Right renal pelvis (tissue), 4 donors: ENCODE data around the gene FAM120A. TPM values are rescaled to one million over a fixed set of nuclear protein-coding genes. Genes with fewer than 3 reads are reported as not detected.
"Not testable (repeated sequence)": the region's sequence is repeated elsewhere in the genome, so short reads cannot be mapped to it uniquely, and the experiment has no call there.

Experiments
- DNase-seq, 4 donors: peaks; one replicate each; pipeline ENCODE4 v3.0.0-alpha.2; 2013; ENCODE audit warnings: low read depth in 4 of 4, low spot score in 3 of 4, missing footprints in 1 of 4
- polyA plus RNA-seq, 4 donors: library from polyadenylated mRNA; unstranded; fragments of 120-200 nt; gene quantifications; one replicate each; pipeline ENCODE4 v1.2.1, GENCODE V29; 2013; ENCODE audit not compliant: insufficient read length in 4 of 4

The FAM120A gene
- 10 to 100 TPM; 76.2 to 85.7 (median 79.5) TPM for polyA plus RNA-seq

- DNase-seq = peak in 3 of 4 donors; percentile 53 to 71 (median 61)
These were observed at the start of gene FAM120A for GRCh38 chr9:93450945-93451815. Gene FAM120A (plus strand): TSS chr9:93451685. CDS start chr9:93451916, 231 bp downstream.

GRCh38 chr9:93406371-93406770 lies 45.1 kb upstream of the FAM120A start:
- no peak for DNase-seq

GRCh38 chr9:93413530-93413929 lies 38.0 kb upstream of the FAM120A start:
- DNase-seq = no peak

GRCh38 chr9:93415176-93415690 lies 36.3 kb upstream of the FAM120A start:
- no peak for DNase-seq

GRCh38 chr9:93416530-93417235 lies 34.8 kb upstream of the FAM120A start:
- DNase-seq = no peak

- no peak for DNase-seq
These were observed 33.9 kb upstream of the FAM120A start for GRCh38 chr9:93417538-93417937.

GRCh38 chr9:93419023-93419422 lies 32.5 kb upstream of the FAM120A start:
- no peak for DNase-seq

- DNase-seq = no peak
These were observed 28.4 kb upstream of the FAM120A start for GRCh38 chr9:93422977-93423616.

- no peak for DNase-seq
These were observed 23.7 kb upstream of the FAM120A start for GRCh38 chr9:93427655-93428379.

GRCh38 chr9:93431539-93432105 lies 19.9 kb upstream of the FAM120A start:
- no peak for DNase-seq

- no peak for DNase-seq
These were observed 18.5 kb upstream of the FAM120A start for GRCh38 chr9:93432964-93433363.

- DNase-seq = no peak
These were observed 17.4 kb upstream of the FAM120A start for GRCh38 chr9:93434056-93434455.

- DNase-seq = no peak
These were observed 16.1 kb upstream of the FAM120A start for GRCh38 chr9:93435386-93435785.

GRCh38 chr9:93436218-93436617 lies 15.3 kb upstream of the FAM120A start:
- DNase-seq = no peak

- DNase-seq = no peak
These were observed 14.7 kb upstream of the FAM120A start for GRCh38 chr9:93436655-93437407.

GRCh38 chr9:93437996-93438395 lies 13.5 kb upstream of the FAM120A start:
- no peak for DNase-seq

GRCh38 chr9:93439301-93439700 lies 12.2 kb upstream of the FAM120A start:
- DNase-seq = not testable (repeated sequence)

GRCh38 chr9:93440896-93441580 lies 10.4 kb upstream of the FAM120A start:
- DNase-seq = no peak

GRCh38 chr9:93446073-93446472 lies 5.4 kb upstream of the FAM120A start:
- no peak for DNase-seq
